ENCODE measurements around the gene RGSL1.
"Not testable (repeated sequence)": the region's sequence is repeated elsewhere in the genome, so short reads cannot be mapped to it uniquely, and the experiment has no call there.

The RGSL1 gene

DNA sequence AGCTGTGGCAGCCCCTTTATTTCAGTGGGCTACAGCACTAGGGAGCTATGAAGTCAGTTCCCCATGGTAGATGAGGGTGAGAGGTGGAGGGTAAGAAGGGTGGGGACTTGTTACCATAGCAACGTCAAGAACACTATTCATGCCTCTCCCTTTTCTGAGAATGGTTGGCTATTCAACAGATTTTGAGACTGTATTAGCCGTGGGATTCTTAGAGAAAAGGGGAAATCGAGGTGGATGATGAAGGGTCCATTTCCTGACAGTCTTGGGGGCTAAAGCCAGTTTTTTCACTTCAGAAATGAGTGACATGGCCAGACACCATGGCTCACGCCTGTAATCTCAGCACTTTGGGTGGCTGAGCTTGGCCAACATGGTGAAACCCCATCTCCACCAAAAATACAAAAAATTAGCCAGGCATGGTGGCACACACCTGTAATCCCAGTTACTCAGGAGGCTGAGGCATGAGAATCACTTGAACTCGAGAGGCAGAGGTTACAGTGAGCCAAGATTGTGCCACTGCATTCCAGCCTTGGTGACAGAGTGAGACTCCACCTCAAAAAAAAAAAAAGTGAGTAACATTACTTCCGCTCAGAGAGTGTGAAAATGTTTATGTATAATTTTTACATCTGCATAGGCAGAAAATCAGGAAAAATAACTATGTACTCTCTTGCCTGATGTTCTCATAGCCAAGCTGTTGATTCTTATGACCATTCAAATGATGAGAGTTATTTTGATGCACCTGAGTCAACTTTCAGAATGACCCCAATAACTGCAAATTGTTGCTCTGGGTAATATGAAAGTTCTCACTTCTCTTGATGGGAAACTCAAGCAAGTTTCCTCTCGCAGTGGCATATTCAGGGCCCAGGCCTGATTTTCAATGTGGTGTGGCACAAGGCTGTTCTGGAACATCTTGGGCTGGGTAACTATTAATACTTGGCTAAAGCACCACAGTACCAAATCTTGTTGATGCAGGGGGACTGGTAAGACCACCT lies 23.2 kb upstream of the RGSL1 start:
- DNase-seq (ENCODE audit: insufficient read length) (no peak), FAIRE-seq (peak; percentile 92)
- TF ChIP-seq POLR2AphosphoS5 (IDR thresholded peaks at IDR 0.05; ENCODE audit: low read depth, low read length) (no peak), POLR2A (IDR thresholded peaks at IDR 0.05; ENCODE audit: low read depth, low read length) (no peak), TAF1 (IDR thresholded peaks at IDR 0.05; ENCODE audit: borderline replicate concordance, low read depth, low read length) (no peak)

DNA sequence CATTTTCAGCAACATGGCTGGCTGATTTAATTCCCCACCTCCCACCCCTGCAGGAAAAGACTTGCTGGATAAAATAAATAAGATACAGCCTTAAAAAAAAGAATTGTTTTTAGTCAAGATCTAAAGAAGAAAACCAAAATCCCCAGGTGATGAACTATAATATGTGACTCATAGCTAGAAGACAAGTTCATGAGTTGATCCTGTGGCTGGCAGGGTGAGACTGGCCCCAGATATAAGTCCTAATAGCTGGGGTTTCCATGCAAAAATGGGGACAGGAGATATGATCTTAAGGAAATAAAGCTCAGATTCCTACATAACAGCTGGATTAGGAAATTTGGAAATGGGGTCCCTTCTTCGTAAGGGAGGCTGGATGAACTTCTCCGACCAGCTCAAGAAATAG lies 21.9 kb upstream of the RGSL1 start:
- FAIRE-seq (no peak), DNase-seq (ENCODE audit: insufficient read length) (no peak)
- no peak for TF ChIP-seq TAF1 (IDR thresholded peaks at IDR 0.05; ENCODE audit: borderline replicate concordance, low read depth, low read length)
- TF ChIP-seq POLR2AphosphoS5 (IDR thresholded peaks at IDR 0.05; ENCODE audit: low read depth, low read length): no peak
- TF ChIP-seq POLR2A (IDR thresholded peaks at IDR 0.05; ENCODE audit: low read depth, low read length): no peak

DNA sequence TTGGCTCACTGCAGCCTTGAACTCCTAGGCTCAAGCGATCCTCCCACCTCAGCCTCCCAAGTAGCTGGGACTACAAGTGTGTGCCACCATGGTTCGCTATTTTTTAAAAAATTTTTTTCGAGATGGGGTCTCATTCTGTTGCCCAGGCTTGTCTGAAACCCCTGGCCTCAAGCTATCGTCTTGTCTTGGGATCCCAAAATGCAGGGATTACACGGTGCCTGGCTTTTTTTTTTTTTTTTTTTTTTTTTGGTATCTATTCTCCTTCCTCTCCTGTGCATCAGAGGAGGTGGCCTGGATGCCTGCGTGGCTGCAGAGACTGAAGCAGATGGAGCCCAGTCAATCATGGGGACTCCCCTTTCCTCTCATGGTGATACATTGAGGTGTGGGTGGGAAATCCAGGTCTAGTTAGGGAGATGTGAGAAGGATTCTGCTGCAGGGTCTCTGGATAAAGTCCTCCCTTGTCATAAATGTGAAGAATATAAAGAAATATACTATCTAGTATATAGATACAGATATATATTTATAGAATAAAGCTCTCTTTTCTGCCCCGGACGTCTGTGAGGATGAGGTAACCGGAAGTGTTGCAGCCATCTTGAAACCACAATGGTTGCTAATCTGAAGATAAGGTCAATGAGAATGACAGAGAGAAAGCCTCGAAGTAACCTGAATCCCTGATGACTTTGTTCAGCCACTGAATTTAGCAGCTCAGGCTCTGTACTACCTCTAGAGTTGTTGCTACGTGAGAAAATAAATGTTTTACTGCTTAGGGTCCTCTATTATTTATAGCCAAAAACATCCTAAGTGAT lies 19.5 kb upstream of the RGSL1 start:
- peak; percentile 71 for FAIRE-seq
- TF ChIP-seq POLR2A (IDR thresholded peaks at IDR 0.05; ENCODE audit: low read depth, low read length): no peak
- no peak for TF ChIP-seq POLR2AphosphoS5 (IDR thresholded peaks at IDR 0.05; ENCODE audit: low read depth, low read length)
- TF ChIP-seq TAF1 (IDR thresholded peaks at IDR 0.05; ENCODE audit: borderline replicate concordance, low read depth, low read length): no peak
- DNase-seq (ENCODE audit: insufficient read length): no peak

DNA sequence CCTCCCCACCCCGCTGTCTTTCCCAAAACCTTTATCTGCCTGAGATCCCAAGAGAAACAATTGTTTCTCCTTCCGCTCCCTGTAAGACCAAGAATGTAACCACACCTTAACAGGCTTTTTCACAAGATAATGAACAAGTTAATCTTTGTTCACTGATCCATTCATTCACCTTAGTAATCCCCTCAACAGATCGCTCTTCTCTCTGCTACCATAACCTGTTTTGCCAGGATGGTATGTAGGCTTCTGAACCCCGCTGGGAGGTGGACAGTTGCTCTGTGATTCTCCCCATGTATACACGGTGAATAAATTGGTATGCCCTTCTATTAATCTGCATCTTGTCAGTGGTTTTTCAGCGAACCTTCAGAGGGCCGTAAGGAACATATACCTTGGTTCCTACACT lies 18.7 kb upstream of the RGSL1 start:
- TF ChIP-seq POLR2A (IDR thresholded peaks at IDR 0.05; ENCODE audit: low read depth, low read length): no peak
- TF ChIP-seq TAF1 (IDR thresholded peaks at IDR 0.05; ENCODE audit: borderline replicate concordance, low read depth, low read length): no peak
- TF ChIP-seq POLR2AphosphoS5 (IDR thresholded peaks at IDR 0.05; ENCODE audit: low read depth, low read length): no peak
- no peak for FAIRE-seq
- no peak for DNase-seq (ENCODE audit: insufficient read length)

DNA sequence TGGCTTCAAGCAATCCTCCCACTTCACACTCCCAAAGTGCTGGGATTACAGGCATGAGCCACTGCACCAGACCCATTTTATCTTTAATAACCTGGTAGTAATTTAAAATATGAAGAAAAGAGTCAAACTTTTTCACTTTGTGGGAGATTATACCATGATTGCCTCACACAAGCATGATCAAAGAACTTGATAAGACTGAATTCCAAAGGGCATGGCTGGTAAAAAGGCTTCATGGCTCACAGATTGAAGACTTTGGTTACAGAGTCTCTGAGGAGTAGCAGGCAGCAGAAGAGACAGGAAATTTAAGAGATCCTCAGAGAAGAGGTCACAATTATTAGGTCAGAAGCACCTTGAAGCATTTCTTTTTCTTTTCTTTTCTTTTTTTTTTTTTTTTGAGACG lies 16.4 kb upstream of the RGSL1 start:
- DNase-seq (ENCODE audit: insufficient read length) (no peak), FAIRE-seq (no peak)
- TF ChIP-seq POLR2A (IDR thresholded peaks at IDR 0.05; ENCODE audit: low read depth, low read length): no peak
- no peak for TF ChIP-seq TAF1 (IDR thresholded peaks at IDR 0.05; ENCODE audit: borderline replicate concordance, low read depth, low read length)
- TF ChIP-seq POLR2AphosphoS5 (IDR thresholded peaks at IDR 0.05; ENCODE audit: low read depth, low read length): no peak

DNA sequence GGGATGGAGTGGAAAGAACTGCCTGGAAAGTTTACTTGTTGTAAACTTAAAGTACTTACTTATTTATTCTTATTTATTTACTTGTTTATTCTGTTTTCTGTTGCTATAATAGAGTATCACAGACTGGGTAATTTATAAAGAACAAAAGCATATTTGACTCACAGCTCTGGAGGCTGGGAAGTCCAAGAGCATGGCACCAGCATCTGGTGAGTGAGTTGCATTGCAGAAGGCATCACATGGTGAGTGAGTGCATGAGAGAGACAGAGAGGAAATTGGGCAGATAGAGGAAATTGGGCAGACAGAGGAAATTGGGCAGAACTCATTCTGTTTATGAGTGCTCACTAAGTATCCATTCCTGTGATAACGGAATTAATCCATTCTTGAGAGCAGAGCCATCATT lies 11.6 kb upstream of the RGSL1 start:
- no peak for TF ChIP-seq TAF1 (IDR thresholded peaks at IDR 0.05; ENCODE audit: borderline replicate concordance, low read depth, low read length)
- no peak for TF ChIP-seq POLR2A (IDR thresholded peaks at IDR 0.05; ENCODE audit: low read depth, low read length)
- no peak for TF ChIP-seq POLR2AphosphoS5 (IDR thresholded peaks at IDR 0.05; ENCODE audit: low read depth, low read length)
- FAIRE-seq: no peak
- no peak for DNase-seq (ENCODE audit: insufficient read length)

DNA sequence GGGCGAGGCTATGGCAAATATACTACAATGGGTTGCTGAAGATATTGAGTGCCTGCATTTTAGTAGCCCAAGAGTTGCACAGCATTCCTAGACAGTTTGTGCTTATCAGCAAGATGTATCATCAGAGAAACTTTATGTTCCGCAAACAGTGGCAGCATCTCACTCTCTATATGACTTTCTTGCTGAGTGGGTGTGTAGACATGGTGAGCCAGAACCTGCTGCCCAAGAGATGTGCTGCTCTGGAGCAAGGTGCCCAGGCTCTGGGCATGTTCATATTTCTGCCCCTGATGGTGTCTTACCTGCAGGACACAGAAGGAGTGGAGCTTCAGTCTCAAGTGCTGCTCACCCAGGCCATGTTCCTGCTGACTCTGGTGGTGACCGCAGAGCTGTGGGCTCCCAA lies 8.2 kb upstream of the RGSL1 start:
- DNase-seq (ENCODE audit: insufficient read length): no peak
- no peak for TF ChIP-seq POLR2AphosphoS5 (IDR thresholded peaks at IDR 0.05; ENCODE audit: low read depth, low read length)
- TF ChIP-seq TAF1 (IDR thresholded peaks at IDR 0.05; ENCODE audit: borderline replicate concordance, low read depth, low read length): no peak
- no peak for TF ChIP-seq POLR2A (IDR thresholded peaks at IDR 0.05; ENCODE audit: low read depth, low read length)
- no peak for FAIRE-seq

DNA sequence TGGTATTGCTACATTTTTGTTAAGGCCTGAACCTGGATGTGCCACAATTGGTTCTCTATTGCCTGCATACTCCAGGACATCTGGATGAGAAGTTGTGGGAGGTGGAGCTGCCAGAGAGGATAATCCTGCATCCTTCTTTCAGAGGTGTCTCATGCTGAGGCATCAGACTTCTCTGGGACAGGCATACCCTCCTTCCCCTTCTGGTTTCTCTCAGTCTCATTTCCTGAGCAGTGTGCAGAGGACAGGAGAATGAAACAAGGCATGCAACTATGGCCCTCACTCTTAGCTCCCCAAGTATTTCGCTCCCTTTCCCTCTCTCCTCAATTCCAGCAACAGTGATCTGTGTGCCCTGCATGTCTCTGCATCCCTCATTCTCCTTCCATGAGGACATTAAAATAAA lies 7.6 kb upstream of the RGSL1 start:
- TF ChIP-seq POLR2A (IDR thresholded peaks at IDR 0.05; ENCODE audit: low read depth, low read length) (no peak), TAF1 (IDR thresholded peaks at IDR 0.05; ENCODE audit: borderline replicate concordance, low read depth, low read length) (no peak), POLR2AphosphoS5 (IDR thresholded peaks at IDR 0.05; ENCODE audit: low read depth, low read length) (no peak)
- DNase-seq (ENCODE audit: insufficient read length) (no peak), FAIRE-seq (peak; percentile 63)

DNA sequence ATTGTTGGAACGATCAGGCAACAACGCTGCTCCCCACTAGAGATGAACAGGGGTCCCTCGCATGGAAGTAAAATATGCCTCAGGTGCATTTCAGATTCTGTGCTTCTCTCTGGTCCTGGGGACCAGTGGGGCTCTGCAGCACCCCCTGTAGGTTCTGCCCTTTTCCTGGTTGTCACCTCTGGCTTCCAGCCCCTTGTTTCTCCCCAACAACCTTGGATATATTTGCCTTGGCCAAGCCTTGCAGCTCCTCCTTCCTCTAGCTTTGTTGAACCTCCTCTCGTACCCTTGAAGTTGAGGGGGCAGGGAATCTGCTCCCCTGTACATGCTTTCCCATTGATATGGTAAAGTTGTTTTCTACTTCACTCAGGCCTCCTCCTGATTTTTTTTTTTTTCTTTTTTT lies 5.4 kb upstream of the RGSL1 start:
- no peak for DNase-seq (ENCODE audit: insufficient read length)
- TF ChIP-seq TAF1 (IDR thresholded peaks at IDR 0.05; ENCODE audit: borderline replicate concordance, low read depth, low read length) (no peak), POLR2A (IDR thresholded peaks at IDR 0.05; ENCODE audit: low read depth, low read length) (no peak), POLR2AphosphoS5 (IDR thresholded peaks at IDR 0.05; ENCODE audit: low read depth, low read length) (no peak)

DNA sequence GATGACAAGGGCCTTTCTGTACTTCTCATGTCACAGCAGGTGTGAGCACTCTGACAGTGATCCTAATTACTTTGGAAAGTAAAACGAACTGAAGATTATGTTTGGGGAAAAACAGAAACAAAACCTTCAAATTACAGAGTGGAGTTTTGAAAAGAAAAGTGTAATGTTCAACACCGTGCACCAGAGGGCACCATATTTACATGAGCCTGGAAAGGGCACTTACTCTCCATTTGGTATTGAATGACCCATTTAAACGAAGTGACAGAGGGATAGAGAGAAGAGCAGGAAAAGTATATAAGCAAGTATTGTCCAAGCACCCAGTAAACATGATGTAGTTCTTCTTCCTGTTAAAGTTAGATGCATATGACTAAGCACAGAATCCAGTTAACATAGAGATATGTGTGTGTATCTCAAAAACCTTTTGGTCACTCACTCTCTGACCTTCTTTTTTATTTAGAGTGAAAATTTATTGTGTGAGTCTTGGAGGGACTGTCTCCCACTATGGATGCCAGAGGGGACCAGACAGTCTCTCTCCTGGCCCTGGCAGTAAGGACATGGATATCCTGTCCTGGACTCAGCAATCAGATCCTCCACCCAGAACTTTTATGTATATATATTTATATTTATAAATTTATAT lies 3.8 kb upstream of the RGSL1 start:
- FAIRE-seq: peak; percentile 89
- no peak for TF ChIP-seq POLR2AphosphoS5 (IDR thresholded peaks at IDR 0.05; ENCODE audit: low read depth, low read length)
- no peak for TF ChIP-seq TAF1 (IDR thresholded peaks at IDR 0.05; ENCODE audit: borderline replicate concordance, low read depth, low read length)
- no peak for TF ChIP-seq POLR2A (IDR thresholded peaks at IDR 0.05; ENCODE audit: low read depth, low read length)
- DNase-seq (ENCODE audit: insufficient read length): no peak

More for the DNA sequence above, 5.4 kb upstream of the RGSL1 start:
- no peak for FAIRE-seq

DNA sequence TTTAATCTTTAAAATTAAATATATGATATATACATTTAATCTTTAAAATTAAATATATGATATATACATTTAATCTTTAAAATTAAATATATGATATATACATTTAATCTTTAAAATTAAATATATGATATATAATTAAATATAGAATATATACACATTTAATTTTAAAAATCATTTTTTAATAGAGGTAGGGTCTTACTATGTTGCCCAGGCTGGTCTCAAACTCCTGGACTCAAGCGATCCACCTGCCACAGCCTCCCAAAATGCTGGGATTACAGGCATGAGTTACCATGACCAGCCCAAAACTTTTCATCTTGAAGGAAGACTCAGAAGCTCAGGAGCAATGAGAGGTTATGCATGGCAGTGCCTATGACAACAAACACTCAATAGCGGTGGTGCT lies 2.8 kb upstream of the RGSL1 start:
- not testable (repeated sequence) for FAIRE-seq

More for the DNA sequence above, 2.8 kb upstream of the RGSL1 start:
- DNase-seq (ENCODE audit: insufficient read length): not testable (repeated sequence)

All from GM12892 (cell line).